Measurements from ENCODE around the gene UBXN11.

The UBXN11 gene

DNA sequence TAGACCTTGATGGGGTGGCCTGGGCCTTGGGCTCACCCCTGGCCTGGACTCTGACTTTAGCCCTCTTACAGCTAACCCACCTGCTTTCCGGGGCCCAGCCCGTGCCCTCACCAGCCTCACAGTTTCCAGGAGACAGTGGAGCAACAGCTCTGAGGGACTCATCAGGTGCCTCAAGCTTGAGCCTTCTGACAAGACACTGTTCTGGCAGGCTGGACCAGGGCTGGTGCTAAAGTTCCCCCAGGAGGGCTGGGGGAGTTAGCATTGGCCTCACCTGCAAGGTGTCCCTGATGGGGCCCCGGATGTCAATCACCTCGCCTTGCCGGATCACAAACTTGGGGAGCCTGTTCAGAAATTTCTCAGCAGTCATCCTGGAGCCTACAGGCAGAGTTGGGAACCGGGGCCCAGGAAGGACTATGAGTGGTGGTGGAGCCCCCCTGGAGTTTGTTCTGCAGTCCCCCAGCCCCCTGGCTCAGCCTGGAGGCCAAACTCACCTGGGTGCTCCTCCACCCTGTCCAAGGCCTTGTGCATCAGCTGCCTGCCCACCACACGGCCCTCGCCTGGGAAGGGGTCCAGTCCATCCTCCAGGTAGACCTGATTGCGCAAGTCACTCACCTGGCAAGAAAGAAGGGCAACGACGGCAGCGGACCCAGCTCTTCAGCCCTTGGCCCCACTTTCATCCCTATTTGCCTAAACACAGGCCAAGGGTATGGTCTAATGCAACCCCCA, 22.4 kb downstream of the UBXN11 start:
- no peak for DNase-seq

DNA sequence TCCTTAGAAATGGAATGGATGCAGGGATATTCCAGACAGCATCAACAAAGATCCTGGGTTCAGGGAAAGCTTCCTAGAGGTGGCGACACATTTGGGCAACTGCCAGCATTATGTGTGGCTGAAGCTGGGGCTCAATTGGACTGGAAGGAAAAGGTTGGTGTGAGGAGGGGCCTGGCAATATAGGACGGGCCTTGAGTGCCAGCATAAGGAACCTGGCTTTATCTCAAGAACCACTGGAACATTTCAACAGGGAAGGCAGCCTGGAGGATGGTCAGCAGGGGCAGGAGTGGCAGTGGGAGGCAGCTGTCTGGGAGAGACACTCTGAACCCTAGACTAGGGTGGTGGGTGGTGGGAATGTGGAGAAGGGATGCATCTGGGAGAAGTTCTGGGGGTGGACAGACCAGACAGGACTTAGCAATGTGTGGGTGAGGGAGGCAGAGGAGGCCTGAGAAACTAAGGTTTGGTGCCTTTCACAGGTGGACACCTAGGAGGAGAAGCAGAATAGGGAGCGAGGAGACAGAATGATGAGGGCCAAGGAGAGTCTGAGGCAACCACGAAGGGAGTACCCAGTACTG, 23.1 kb downstream of the UBXN11 start:
- DNase-seq: no peak

DNA sequence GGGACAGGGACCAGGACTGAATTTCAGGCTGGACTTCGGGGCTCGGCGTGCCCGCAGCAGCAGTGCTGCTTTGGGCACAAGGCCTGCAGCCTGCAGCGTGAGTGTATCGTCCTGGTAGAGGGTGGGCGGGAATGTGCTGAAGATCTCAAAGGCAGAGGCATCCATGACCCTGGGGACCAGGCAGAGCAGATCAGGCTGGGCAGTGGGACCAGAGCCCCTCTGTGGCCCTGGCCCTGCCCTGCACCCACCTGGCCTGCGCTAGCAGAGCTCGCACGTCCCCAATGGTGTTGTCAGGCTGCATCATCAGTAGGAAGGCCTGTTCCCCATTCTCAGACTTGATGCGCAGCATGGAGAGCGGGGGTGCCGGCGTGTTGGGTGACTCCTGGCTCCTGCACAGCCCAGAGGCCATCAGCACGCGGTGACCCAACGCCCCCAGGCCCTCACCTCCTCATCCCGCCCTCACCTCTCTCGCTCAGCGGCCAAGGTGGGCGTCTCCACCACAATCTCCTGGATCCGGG, 24.0 kb downstream of the UBXN11 start:
- no peak for DNase-seq

- DNase-seq: no peak
These were observed 24.5 kb downstream of the UBXN11 start for GRCh38 chr1:26281971-26282370.

- DNase-seq: no peak
These were observed 25.1 kb downstream of the UBXN11 start for GRCh38 chr1:26281091-26281958.

DNA sequence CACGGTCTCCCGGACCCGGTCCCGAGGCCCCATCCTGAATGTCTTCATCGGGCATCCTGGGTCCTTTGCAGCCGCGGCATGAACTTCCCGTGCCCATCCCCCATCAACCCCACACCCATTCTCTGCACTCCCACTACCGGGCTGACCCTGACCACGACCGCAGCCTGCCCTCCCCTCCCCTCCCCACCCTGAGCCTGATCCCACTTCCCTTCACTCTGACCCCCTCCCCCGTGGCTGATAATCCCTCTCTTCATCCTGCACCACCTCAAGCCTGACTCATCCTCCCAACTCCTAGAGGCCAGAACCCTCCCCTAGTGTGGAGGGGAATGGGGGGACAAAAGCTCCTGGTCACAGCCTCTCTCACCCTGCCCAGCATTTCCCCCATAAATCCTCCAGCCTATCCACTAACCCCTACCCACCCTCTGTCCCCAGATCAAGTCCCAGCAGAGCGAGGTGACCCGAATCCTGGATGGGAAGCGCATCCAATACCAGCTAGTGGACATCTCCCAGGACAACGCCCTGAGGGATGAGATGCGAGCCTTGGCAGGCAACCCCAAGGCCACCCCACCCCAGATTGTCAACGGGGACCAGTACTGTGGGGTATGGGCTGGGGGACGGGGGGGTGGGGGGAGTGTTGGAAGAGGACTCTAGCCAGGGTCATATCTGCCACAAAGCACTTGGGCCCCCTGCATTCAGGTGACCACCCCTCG, 25.9 kb downstream of the UBXN11 start:
- no peak for DNase-seq

GRCh38 chr1:26279456-26280332, 26.7 kb downstream of the UBXN11 start, which contains the start of gene SH3BGRL3:
Gene SH3BGRL3, plus strand, starts transcription at chr1:26280086. Its CDS starts 70 bp downstream, at chr1:26280156.
- DNase-seq: peak; percentile 85

DNA sequence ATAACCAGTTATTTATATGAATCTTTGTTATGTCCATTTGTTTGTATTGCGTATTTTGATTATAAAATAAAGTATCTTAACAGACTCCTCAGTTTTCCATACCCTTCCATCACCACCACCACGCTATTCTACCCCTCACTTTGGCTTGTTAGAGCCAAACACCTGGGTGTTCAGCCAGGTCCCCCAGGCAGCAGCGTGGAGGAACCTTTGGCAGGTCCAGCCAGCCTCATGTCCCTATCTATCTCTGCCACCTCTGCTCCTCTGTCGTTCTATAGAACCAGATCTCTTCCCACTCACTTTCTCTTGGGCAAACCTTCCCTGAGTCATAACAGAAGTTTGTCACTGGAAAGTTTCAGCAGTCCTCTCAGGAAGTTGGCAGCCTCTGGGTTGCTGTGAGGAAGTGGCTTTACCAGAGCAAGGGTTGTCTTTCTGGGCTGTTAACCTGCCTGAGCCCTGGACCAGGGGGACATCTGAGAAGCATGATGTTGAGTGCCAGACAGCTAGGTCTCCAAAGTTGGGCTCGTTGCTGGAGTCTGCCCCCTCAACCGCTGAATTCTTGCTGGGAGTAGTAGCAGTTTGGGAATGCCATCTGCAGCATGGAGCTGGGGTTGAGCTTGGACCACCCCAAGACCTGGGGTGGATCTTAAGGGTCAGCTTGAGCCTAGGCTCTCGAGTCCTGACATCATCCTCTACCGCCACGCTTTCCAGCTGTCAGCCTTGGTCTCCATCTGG, 27.5 kb downstream of the UBXN11 start:
- DNase-seq: peak; percentile 53

- DNase-seq: no peak
These were observed 28.1 kb downstream of the UBXN11 start for GRCh38 chr1:26278303-26278702.

DNA sequence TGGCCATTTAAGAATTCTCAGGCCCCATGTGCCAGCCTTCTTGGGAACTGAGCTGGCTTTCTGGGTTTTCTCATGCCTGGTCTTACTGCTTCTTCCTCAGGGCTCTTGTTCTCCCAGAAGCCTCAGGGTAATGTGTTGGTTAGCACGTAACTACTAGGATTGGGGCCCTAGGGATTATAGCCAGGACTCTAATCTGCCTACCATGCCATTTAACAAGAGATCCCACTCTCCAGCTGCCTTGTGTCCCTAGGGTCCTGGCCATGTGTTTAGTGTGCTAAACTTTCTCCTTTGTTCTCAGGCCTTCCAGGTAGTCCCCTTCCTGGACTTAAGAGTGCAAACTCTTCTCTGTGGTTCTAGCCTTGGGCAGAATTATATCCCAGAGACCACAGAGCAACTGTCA, 28.7 kb downstream of the UBXN11 start:
- DNase-seq: no peak

- no peak for DNase-seq
These were observed 29.2 kb downstream of the UBXN11 start for GRCh38 chr1:26277261-26277661.

- DNase-seq: no peak
These were observed 30.0 kb downstream of the UBXN11 start for GRCh38 chr1:26276432-26276838.

DNA sequence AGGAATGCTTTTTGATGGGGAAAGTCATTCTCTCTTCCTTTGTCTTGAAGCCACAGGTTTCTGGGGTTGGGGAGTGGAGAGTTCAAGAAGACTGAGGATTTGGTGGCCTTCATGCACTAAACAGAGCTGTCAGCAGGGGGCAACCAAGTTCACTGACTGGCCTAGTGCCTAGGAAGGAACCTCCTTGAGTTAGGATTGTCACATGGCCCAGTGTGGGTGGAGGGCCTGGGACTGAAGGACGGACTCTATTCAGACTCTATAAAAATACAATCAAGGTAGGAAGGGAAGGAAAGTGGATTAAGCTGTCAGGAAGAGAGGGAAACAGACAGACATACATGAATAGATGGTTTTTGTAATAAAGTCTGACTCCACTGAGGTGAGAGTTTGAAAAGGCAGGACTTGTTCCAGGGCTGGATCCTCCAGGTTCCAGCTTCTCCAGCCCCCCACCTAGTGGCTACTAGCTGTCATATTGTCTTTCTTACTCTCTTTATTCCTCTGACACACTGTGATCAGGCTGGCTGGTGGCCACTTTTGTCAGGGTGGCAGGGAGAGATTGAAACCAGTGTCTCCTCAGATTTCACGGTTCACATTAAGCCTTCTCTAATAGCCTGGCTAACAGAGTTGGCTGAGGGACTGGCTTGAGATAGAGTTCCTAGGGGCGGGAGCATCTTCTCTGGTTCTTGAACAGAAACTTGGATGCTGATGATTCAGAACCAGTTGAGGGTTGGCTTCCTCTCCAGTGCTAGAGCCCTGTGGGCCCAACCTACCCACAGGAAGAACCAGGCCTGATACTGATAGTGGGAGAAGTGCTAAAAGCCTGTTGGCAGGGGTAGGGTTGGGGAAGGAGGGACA, 30.6 kb downstream of the UBXN11 start:
- DNase-seq: peak; percentile 91

- DNase-seq: no peak
These were observed 31.5 kb downstream of the UBXN11 start for GRCh38 chr1:26274801-26275425.

GRCh38 chr1:26269198-26269550, 37.3 kb downstream of the UBXN11 start:
- DNase-seq: no peak

DNA sequence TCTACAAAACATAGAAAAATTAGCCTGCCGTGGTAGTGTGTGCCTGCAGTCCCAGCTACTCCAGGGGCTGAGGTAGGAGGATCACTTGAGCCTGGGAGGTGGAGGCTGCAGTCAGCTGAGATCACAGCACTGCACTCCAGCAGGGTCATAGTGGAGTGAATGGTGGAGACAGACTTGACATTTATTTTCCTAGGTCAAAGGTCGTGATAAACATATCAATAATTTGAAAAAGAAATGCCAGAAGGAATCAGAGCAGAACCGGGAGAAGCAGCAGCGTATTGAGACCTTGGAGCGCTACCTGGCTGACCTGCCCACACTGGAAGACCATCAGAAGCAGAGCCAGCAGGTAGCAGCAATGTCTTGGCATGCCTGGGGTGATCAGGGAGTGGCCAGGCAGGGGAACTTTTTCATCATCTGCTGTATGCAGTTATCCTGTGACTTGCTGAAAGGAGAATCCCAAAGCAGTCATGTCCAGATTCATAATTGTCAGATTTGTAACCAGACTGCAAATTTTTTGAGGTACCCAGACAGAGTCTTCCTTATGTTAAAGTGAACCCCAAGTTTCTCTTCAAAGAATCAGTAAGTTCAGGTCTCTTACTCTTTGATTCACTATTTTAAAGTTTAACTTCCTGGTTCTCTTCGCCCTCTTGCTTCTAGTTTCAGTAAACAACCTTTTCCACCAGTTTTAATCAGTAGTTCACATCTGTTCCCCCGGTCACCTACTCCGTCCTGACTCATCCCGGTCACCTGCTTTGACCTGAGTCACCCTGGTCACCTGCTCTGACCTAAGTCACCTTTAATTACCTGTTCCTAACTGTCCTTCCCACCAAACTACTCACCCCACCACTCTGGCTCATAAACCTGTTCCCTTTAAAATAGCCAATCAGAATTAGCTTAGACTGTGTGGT, 37.9 kb downstream of the UBXN11 start:
- DNase-seq: no peak

DNA sequence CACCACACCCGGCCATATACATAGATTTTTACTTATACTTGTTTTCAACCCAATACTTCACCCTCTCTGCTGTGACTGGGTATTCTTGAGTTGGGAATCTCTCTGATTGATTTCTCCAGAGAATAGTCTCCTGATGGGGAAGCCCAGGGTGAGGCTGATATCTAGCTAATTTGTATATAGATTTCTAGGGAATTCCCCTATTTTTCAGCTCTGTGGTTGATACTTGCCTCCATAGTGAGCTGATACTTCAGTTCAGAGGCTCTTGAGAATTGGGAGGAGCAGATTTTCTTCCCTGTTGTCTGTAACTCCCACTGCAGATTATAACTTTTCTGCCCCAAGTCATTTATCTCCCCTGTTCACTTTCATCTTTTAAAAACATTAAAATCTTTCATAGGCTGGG, 41.0 kb downstream of the UBXN11 start:
- DNase-seq: no peak

- DNase-seq: no peak
These were observed 43.2 kb downstream of the UBXN11 start for GRCh38 chr1:26263212-26263611.

DNA sequence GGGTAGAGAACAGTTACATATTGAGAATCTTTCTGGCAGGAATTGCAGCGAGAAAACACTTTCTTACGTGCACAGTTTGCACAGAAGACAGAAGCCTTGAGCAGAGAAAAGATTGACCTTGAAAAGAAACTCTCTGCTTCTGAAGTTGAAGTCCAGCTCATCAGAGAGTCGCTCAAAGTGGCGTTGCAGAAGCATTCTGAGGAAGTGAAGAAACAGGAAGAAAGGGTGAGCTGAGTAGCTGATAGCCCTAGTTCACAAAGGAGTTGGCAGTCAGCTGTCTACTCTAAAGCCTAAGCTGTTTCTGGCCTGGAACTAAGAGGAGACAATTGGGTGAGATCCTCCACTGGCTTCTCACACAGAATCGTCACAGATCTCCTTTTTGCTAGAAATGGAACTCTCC, 46.9 kb downstream of the UBXN11 start:
- no peak for DNase-seq

Measured in CD4-positive, alpha-beta T cell treated with Interleukin-4 for 4 hours (primary cell).